GM21381 (cell line): ENCODE measurements around the gene ZNF513.
"Not testable (repeated sequence)": the region's sequence is repeated elsewhere in the genome, so short reads cannot be mapped to it uniquely, and the experiment has no call there.

Experiments used
- ATAC-seq: cut with Tn5 transposase; IDR thresholded peaks from one replicate; pipeline ENCODE4 v1.9.1; 2021; ENCODE audit warnings: mild to moderate bottlenecking, moderate library complexity; ENCODE audit not compliant: unreplicated experiment

The ZNF513 gene, protein sequence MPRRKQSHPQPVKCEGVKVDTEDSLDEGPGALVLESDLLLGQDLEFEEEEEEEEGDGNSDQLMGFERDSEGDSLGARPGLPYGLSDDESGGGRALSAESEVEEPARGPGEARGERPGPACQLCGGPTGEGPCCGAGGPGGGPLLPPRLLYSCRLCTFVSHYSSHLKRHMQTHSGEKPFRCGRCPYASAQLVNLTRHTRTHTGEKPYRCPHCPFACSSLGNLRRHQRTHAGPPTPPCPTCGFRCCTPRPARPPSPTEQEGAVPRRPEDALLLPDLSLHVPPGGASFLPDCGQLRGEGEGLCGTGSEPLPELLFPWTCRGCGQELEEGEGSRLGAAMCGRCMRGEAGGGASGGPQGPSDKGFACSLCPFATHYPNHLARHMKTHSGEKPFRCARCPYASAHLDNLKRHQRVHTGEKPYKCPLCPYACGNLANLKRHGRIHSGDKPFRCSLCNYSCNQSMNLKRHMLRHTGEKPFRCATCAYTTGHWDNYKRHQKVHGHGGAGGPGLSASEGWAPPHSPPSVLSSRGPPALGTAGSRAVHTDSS

DNA sequence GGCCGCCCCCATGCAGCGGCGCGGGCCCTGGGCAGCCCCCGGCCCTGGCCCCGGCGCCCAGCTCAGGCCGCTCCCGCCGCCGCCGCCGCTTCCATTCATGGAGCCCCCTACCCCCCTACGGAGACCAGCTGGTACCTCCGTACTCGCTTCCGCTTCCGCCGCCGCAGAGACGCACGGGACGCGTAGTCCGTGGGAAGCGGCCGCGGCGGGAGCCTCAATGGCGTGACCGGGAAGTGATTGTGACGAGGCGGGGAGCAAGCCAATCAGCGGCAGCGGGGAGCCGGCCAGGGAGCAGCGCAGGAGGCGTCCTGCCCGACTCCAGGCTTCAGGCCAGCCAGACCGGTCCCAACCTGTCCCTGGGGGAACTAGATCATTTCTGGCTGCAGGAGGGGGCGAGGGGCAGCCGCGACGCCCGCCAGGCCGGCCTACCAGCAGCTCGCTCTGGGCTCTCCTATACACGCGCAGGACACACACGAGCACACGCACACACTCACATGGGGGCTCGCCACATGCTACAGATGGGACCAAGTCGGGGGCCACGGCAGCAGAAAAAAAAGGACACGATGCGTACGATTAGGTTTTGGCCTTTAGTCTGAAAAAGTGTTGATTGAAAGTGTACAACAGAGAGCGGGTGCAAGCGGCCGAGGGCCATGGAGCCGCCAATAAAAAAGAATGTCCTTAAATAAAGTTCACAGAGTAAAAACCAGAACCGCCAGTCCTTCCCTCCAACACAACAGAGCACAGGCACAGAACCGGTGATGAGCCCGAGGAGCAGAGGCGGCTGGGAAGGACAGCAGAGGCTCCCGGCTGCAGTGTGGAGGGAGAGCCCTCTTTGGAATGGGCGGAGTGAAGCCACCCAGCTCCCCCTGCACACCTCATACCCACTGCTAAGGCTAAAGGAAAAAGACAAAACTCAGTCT is at the start of gene ZNF513:
Gene ZNF513, minus strand, starts transcription at position 109 of the 920 bp plus-strand sequence. CDS start 208 bp downstream, outside the sequence.
- peak; percentile 79 for ATAC-seq

DNA sequence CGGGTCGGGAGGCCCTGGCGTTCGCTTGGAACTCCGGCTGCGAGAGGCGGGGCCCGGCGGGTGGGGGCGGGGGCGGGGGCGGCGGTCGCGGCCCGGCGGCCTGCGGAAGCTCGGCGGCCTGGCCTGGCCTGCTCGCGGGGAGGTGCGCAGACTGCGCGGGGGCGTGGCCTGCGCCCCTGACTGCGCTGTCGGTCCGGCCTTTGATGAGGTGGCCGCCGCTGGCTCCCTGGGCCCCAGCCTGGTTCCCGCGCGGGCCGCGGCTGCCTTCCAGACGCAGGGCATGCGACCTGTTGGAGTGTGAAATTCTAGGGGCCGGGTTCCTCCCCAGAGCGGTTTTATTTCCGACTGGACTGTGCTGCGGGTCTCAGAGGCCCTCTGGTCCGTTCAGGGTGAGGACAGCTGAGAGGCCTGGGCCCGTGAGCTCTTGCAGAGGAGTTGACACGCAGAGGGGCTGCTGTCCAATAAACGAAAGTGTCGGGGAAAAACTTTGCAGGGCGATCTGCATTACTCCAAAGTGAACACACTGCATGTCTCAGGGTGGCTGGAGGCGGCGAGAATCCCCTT is 48.5 kb upstream of the ZNF513 start:
- ATAC-seq, result peak; percentile 71

DNA sequence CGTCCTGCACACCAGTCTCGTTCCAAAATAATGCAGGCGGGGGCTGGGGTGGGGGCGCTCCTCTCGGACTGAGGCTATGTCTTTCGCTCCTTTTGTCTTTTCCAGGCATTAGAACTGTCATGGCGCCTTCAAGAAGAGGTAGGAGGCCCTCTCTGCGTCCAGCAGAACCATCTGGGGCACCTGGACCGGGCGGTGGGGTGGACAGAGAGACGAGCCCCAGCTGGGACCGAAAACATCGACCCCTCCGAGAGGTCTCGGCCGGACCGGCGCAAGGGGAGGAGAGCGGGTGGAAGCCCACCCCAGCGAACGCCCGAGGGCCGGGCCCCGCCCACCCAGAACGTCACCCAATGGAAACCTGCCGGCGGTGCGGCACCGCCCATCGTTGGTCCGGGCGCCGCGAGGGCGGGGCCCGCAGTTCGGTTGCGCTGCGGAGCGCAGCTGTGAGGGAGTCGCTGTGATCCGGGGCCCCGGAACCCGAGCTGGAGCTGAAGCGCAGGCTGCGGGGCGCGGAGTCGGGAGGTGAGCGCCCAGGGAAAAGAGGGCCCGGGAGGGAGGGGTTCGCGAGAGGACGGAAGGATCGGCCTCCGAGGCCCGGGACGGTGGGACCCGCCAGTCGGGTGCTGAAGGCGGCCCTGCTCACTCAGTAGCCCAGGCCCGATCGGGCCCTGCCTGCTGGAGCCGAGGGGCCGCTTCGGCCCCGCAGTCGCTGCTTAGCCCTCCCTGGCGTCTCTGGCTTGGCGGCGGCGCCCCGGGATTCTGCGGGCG is 47.9 kb upstream of the ZNF513 start, which contains the start of gene NRBP1:
Gene NRBP1, plus strand, starts transcription at position 419 of the 765 bp plus-strand sequence. CDS start 4,643 bp downstream, outside the sequence.
- ATAC-seq, result peak; percentile 85

DNA sequence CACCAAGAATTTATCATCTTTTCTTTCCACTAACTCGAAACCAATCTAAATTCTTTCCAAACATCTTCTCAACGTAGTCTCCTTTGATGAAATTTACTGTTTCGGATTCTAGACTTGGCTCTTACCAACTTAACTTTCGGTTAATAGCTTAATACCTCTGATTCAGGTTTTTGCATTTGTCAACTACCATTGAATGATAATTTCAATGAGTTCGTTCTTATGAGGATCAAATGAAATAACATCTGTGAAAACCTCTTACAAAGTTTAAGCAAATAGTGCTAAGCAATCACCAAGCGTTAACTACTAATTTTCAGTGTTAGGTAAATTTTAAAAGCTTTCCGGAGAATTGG is 47.3 kb upstream of the ZNF513 start:
- ATAC-seq, result no peak

DNA sequence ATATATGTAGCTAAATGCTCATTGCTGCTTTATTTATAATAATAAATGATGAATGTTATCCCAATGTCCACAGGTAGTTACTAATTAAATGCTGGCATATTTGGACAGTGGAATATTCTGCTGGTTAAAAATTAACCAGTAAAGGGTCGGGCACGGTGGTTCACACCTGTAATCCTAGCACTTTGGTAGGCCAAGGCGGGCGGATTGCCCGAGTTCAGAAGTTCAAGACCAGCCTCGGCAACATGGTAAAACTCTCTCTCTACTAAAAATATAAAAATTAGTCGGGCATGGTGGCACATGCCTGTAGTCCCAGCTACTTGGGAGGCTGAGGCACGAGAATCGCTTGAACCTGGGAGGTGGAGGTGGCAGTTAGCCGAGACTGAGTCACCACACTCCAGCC is 44.5 kb upstream of the ZNF513 start:
- ATAC-seq, result not testable (repeated sequence)

DNA sequence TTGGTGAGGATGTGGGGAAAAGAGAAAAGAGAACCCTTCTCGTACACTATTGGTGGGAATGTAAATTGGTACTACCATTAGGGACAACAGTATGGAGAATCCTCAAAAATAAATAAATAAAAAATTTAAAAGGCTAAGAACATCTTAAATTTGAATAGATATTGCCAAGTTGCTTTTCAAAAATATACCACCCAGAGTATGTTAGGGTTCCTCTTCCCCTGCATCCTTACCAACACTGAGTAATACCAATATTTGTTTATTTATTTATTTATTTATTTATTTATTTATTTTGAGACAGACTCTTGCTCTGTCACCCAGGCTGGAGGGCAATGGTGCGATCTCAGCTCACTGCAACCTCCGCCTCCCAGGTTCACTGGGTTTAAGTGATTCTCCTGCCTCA is 42.4 kb upstream of the ZNF513 start:
- no peak for ATAC-seq

DNA sequence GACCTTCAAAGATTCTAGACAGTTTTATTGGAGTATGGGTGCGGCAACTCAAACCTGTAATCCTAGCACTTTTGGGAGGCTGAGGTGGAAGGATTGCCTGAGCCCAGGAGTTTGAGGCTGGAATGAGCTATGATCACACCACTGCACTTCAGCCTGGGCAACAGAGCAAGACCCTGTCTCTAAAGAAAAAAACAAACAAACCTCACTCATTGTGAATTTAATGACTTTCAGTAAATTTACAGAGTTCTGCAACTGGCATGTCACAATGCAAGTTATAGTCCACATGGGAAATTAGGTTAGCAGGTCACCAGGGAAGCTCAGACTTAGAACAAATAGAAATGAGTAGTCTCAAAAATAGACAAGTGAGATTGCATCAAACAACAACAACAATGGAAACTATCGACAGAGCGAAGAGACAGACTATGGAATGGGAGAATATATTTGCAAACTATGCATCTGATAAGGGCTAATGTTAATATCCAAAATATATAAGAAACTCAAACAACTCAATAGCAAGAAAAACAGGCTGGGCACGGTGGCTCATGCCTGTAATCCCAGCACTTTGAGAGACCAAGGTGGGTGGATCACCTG is 41.2 kb upstream of the ZNF513 start:
- no peak for ATAC-seq

DNA sequence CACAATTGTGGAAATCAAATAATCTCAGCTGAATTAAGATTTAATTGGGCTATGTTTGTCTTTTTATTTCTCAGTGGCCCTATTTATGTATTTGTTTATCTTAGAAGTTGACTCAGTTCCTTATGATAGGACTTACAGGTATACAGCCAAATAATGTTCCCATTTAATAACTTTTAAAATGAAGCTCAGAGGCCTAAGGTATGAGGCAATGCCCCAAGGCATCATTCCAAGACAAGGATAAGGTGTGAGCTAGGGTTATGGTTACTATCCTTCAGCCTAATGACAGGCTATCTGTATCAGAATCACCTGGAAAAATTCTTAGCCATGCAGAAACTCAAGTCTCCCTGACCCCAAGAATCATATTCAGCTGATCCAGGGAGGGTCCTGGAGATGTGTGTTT is 40.5 kb upstream of the ZNF513 start:
- ATAC-seq, result no peak

DNA sequence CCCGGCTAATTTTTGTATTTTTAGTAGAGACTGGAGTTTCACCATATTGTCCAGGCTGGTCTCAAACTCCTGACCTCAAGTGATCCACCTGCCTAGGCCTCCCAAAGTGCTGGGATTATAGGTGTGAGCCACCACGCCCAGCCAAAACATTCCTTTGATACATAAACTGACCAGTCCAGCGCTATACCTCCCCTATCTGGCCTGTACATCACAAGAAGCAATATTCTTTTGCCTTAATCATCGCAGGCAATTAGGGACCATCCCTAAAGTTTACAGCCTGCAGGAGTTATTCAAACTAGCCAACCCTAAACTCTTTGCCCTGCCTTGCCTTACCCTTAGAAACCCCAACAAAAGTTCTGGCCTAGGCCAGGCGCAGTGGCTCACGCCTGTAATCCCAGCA is 35.6 kb upstream of the ZNF513 start:
- ATAC-seq, result no peak

DNA sequence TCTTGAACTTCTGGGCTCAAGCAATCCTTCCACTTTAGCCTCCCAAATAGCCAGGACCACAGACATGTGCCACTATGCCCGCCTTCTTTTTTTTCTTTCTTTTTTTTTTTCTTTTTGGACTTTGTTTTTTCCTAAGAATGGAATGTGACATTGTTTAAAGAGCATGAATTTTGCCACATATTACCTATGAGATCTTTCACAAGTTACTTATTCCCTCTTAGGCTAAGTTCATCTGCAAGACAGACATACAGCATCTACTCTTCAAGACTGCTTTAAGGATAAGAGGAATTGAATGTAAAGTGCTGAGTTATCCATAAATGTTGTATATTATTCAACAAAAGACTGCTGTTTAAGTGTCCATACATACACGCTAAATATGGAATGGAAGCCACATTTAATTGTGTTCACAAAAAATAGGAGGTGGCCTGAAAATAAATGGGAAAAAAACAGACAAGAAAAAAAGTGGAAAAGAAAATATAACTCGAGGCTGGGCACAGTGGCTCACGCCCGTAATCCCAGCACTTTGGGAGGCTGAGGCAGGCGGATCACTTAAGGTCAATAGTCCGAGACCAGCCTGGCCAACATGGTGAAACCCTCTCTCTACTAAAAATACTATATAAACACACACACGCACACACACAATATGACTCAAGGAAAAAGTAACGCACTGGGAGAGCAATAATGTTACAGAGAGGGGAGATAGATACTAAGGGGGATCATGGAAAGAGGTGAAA is 32.1 kb upstream of the ZNF513 start:
- no peak for ATAC-seq

DNA sequence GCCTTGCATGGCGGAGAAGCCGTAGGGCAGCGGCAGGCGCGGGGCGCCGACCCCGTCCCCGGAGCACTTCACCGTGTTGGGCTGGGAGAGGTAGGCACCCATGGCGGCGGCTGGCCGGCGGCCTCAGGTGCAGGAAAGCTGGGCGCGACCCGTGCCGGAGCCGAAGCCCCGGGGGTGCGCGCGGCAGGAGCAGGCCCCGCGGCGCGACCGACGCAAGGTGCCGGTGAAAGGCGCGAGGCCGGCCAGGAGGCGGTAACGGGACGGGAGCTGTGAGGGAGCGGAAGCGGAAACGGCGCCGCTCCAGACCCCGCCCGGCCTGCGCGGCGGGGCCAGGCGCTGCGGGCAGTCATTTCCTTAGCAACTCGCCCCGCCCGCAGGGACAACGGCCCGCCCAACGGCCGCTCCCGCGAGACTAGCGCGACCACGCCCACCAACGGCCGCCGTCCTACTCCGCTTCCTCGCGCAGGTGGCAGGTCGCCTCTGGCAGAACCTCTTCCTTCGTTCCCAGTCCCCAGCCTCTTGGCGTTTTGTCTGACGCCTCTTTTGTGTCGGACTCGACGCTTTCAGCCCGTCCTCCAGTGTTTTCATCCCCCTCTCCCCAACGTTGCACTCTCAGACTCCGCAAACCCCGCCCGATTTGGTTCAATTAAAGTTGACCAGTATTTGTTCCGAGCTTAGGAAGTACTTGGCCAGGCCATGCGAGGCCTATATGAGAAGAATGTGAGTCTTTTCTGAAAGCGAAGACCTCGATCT is 29.0 kb upstream of the ZNF513 start, which contains the start of gene PPM1G:
Gene PPM1G, minus strand, starts transcription at position 271 of the 753 bp plus-strand sequence. Its CDS starts 169 bp downstream, at position 102.
- ATAC-seq, result peak; percentile 95

DNA sequence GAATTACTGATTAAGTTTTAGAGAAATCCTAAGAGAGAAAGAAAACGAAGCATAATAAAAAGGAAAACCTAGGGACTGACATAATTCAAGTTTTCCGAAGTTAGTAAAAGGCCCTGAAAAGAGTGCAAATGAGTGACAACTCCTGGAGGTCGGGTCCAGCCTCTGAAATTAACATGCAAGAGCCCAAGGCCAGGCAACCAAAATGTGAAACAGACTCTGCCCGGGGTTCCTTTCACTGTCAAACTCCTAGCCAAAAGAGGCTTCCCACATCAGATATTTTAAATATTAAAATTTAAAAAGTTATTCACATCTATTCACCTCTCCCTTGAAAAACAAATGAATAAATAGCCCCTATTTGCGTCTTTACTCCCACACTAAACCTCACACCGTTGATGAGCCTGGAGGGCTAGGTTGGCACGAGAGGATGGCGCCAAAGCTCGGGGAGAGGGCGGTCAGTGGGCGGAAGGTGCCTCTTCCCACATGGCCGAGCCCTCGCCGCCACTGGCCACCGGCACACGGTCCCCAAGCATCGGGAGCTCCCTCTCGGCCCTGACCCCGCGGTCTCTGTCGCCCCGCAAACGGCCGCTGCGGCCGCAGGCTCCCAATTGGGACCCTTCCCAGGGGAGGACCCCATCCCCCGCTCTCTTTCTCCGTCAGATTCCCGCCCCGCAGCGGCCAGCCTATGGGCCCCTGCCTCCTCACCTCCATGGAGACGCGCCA is 28.2 kb upstream of the ZNF513 start:
- ATAC-seq, result peak; percentile 22

DNA sequence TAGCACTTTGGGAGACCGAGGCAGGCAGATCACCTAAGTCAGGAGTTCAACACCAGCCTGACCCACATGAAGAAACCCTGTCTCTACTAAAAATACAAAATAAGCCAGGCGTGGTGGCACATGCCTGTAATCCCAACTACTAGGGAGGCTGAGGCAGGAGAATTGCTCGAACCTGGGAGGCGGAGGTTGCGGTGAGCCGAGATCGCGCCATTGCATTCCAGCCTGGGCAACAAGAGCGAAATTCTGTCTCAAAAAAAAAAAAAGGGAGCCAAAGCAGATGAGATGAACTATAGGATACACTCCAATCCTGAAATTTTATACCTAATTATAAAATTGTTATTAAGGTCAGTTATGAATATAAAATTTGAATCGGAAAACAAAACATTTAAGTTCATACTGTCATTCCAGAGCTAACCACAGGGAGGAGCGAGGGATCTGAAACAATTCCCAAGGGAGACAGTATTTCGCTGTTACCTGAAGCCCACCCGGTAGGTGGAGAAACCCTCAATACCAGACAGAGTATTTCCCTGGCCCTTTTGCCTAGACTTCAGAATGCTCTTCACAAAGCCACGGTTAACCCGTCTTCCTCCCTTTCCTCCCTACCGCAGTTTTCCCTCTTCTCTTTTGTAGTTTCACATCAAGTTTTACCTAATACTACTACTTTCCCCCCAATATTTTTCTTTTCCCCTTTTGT is 27.4 kb upstream of the ZNF513 start:
- no peak for ATAC-seq

DNA sequence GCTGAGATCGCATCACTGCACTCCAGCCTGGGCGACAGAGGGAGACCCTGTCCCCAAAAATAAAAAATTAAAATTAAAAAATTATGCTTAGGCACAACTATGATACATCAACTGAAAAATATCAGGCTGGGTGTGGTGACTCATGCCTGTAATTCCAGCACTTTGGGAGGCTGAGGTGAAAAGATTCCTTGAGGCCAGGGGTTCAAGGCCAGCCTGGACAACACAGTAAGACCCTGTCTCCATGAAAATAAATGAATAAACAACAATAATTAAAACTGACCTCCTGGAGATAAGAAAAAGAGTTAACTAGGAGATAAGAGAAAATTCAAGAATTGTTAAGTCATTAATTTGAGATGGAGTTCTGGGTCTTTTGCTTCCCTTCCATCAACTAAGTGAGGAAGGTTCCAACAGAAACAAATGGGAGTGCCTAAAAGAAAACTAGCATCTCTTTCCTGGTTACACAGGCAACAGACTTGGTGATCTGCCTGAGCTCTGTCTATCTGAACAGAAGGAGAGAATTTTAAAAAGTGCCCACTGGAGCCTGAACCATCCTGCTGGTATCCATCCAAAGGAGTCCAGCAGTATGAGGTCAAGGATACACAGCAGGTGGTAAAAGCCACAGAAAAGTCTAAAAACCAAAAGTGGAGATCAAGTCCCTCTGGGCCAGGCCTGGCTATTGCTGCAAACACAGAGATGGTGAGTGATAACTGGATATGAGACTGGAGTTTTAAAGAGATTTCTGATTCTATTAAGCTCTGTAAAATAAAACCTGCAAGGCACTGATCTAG is 20.0 kb upstream of the ZNF513 start:
- ATAC-seq, result no peak

DNA sequence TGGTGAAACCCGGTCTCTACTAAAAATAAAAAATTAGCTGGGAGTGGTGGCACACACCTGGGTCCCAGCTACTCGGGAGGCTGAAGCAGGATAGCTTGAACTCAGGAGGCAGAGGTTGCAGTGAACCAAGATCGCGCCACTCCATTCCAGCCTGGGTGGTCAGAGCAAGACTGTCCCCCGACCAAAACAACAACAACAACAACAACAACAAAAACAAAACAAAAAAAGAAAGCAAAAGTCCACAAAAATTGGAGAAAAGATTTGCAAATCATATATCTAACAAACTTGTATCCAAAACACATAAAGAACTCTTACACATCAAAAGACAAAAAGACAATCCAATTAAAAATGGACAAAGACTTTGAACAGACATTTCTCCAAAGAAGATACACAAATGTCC is 18.4 kb upstream of the ZNF513 start:
- no peak for ATAC-seq

DNA sequence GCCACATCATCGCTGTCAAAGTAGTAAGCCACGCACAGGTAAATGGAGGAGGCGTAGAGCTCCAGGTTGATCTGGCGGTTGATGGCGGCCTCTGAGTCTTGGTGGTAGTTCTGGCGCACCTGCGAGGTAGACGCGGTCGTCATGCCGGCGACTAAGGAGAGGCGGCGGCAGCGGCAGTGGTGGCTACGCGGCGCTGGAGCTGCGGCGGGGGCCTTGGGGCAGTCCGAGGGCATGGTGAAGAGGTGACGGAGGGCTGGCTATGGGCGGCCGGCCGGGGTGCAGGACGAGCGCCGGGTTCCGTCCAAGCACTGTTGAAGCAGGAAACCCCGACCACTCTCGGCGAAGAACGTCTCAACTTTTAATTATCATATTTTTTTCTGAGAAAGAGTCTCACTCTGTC is 12.7 kb upstream of the ZNF513 start:
- ATAC-seq, result no peak
